K562 (cell line): Measurements from ENCODE around the gene PIK3CG. TPM values are rescaled to one million over a fixed set of nuclear protein-coding genes. Genes with fewer than 3 reads are reported as not detected.

Experiments
- ATAC-seq: fragments of 200-7000 bp; cut with Tn5 transposase; 3 replicates; pipeline ENCODE4 v1.9.1; 2020; ENCODE audit warnings: moderate library complexity
- BruUV-seq: library from RNA; stranded (reverse); fragments of 400-500 nt; replicated peaks from 2 replicates; lab custom pipeline; 2021; lab: Mats Ljungman, UMichigan
- CTCF ChIA-PET: fragments of 300-600 bp; formaldehyde crosslinking; extraction: SDS; loops from one replicate; lab custom pipeline; 2021; ENCODE audit warnings: low intra/inter-chr PET ratio; lab: Yijun Ruan, JAX
- POLR2A ChIA-PET: fragments of 300-600, 350-650 bp; sonication (Branson Sonifier 250); formaldehyde crosslinking; extraction: SDS; loops from one replicate; lab custom pipeline; 2021; ENCODE audit warnings: antibody characterized with exemption, inconsistent platforms; lab: Yijun Ruan, JAX
- DNase-seq, 4 experiments: peaks; one replicate each; pipeline versions ENCODE4 v3.0.0 to v3.0.0-alpha.2; 2011 to 2018; ENCODE audit warnings: low spot score in 3 of 4, mixed read lengths in 3 of 4; ENCODE audit errors: extremely low read depth in 1 of 4
- FAIRE-seq: peaks from 2 replicates; lab custom pipeline; 2011; peaks lifted over from hg19 to GRCh38; lab: Jason Lieb, UNC
- H2AFZ ChIP-seq: 2 replicates; pipeline ENCODE4 v1.6.0; 2011; ENCODE audit warnings: low read depth, low read length, control low read depth, inconsistent platforms
- H3K27ac ChIP-seq: fragments of 200-600 bp; 3 replicates; pipeline ENCODE4 v1.8.0; 2011; ENCODE audit warnings: low read depth, mild to moderate bottlenecking, control low read depth, inconsistent platforms, low read length, moderate library complexity, mixed read lengths; ENCODE audit errors: extremely low read depth
- H3K27me3 ChIP-seq, 2 experiments: fragments of 300-600 bp in 1 of 2; 2 replicates in 1 of 2; 3 replicates in 1 of 2; pipeline versions ENCODE4 v1.6.0 to v1.8.0; 2011; ENCODE audit warnings: inconsistent platforms in 2 of 2, low read length in 2 of 2, mild to moderate bottlenecking in 1 of 2, mixed read lengths in 1 of 2, moderate library complexity in 1 of 2; ENCODE audit not compliant: control insufficient read depth in 2 of 2, insufficient read depth in 2 of 2
- H3K36me3 ChIP-seq: fragments of 300-600 bp; 3 replicates; pipeline ENCODE4 v1.8.0; 2011; ENCODE audit warnings: mild to moderate bottlenecking, low read length, inconsistent platforms; ENCODE audit not compliant: control insufficient read depth, insufficient read depth
- H3K4me1 ChIP-seq, 2 experiments: fragments of 200-600 bp in 1 of 2; replicated peaks in 1 of 2; 2 replicates in 1 of 2; 3 replicates in 1 of 2; pipeline versions ENCODE4 v1.5.1 to v1.8.0; 2011; ENCODE audit warnings: inconsistent platforms in 2 of 2, low read length in 2 of 2, mild to moderate bottlenecking in 1 of 2, mixed read lengths in 1 of 2, moderate library complexity in 1 of 2; ENCODE audit not compliant: control insufficient read depth in 2 of 2, insufficient read depth in 2 of 2
- H3K4me2 ChIP-seq: 2 replicates; pipeline ENCODE4 v1.6.1; 2011; ENCODE audit warnings: low read length, control low read depth, inconsistent platforms, mixed read lengths; ENCODE audit not compliant: insufficient read depth
- H3K4me3 ChIP-seq: fragments of 200-600 bp; sonication (generic), shearing (Covaris generic); 2 replicates; pipeline ENCODE4 v1.5.1; 2016; ENCODE audit warnings: control low read depth, inconsistent platforms
- H3K79me2 ChIP-seq: fragments of 200-600 bp; 3 replicates; pipeline ENCODE4 v1.8.0; 2011; ENCODE audit warnings: low read length, inconsistent platforms; ENCODE audit not compliant: control insufficient read depth, insufficient read depth
- H3K9ac ChIP-seq, 2 experiments: 2 replicates each; pipeline versions ENCODE4 v1.6.0 to v1.6.1; 2011; ENCODE audit warnings: low read depth in 2 of 2, low read length in 2 of 2, control low read depth in 1 of 2, inconsistent platforms in 1 of 2, mild to moderate bottlenecking in 1 of 2, mixed read lengths in 1 of 2; ENCODE audit not compliant: insufficient read depth in 1 of 2
- H3K9me1 ChIP-seq: one replicate; pipeline ENCODE4 v1.6.0; 2011; ENCODE audit warnings: inconsistent platforms, mild to moderate bottlenecking, low read length, moderate library complexity; ENCODE audit not compliant: control insufficient read depth, insufficient read depth
- H3K9me3 ChIP-seq: replicated peaks from 2 replicates; pipeline ENCODE4 v1.5.1; 2011; ENCODE audit warnings: low read depth, low read length, inconsistent platforms; ENCODE audit not compliant: control insufficient read depth, insufficient read depth
- H4K20me1 ChIP-seq: replicated peaks from 2 replicates; pipeline ENCODE4 v1.6.1; 2011; ENCODE audit warnings: low read length, inconsistent platforms, mixed read lengths; ENCODE audit not compliant: control insufficient read depth, insufficient read depth
- CEBPG ChIP-seq, 3 experiments: fragments of 200-800 bp in 1 of 3; sonication (Bioruptor generic) in 1 of 3; sonication (generic) in 1 of 3; formaldehyde crosslinking in 1 of 3; IDR thresholded peaks in 2 of 3; conservative IDR thresholded peaks in 1 of 3; 2 replicates each; pipeline versions ENCODE4 v1.6.1 to v1.8.0; 2016 to 2022; ENCODE audit warnings: missing compliant biosample characterization in 2 of 3, missing genetic modification characterization in 2 of 3, mild to moderate bottlenecking in 1 of 3, missing genetic modification reagents in 1 of 3
- EP400 ChIP-seq: fragments of 450-650 bp; IDR thresholded peaks from 2 replicates; pipeline ENCODE4 v1.6.1; 2017; ENCODE audit warnings: antibody characterized with exemption, mild to moderate bottlenecking, moderate library complexity
- ETV5 ChIP-seq: sonication (generic); formaldehyde crosslinking; IDR thresholded peaks from 2 replicates; pipeline ENCODE4 v1.4.0; 2020; ENCODE audit warnings: low read depth, mild to moderate bottlenecking, missing genetic modification reagents
- KLF1 ChIP-seq: fragments of 450-650 bp; IDR thresholded peaks from 2 replicates; pipeline ENCODE4 v1.6.1; 2016; ENCODE audit warnings: missing genetic modification characterization, missing compliant biosample characterization
- RBM15 ChIP-seq: fragments of 200-400 bp; formaldehyde crosslinking; IDR thresholded peaks from 2 replicates; pipeline ENCODE4 v1.6.1; 2018; ENCODE audit warnings: mild to moderate bottlenecking, low read length, moderate library complexity; ENCODE audit not compliant: insufficient read depth
- SLC30A9 ChIP-seq: fragments of 250-450 bp; sonication (Bioruptor Pico); IDR thresholded peaks from 2 replicates; pipeline ENCODE4 v1.8.0; 2022; ENCODE audit warnings: mild to moderate bottlenecking, moderate library complexity
- TARDBP ChIP-seq: fragments of 450-650 bp; IDR thresholded peaks from 2 replicates; pipeline ENCODE4 v1.6.1; 2016
- USF1 ChIP-seq: sonication (generic); formaldehyde crosslinking; IDR thresholded peaks from 2 replicates; pipeline ENCODE4 v1.9.0; 2022; ENCODE audit warnings: mild to moderate bottlenecking, missing genetic modification reagents
- WGBS: fragments of 100-300 bp; shearing (Covaris generic); methylation state at CpG from one replicate; pipeline ENCODE4 v1.1.6; 2016; ENCODE audit warnings: low coverage, mixed read lengths; ENCODE audit not compliant: insufficient coverage; ENCODE audit errors: missing lambda C conversion rate; 5-methylcytosine and 5-hydroxymethylcytosine counted together
- in situ Hi-C: fragments of 300-500 bp; cut with MboI; formaldehyde crosslinking; loops from 4 replicates; pipeline ENCODE4 v1.15.0; 2018; ENCODE audit warnings: inconsistent platforms, mixed read lengths
- intact Hi-C: fragments of 100-400 bp; cut with micrococcal nuclease; formaldehyde crosslinking; loops from 2 replicates; pipeline ENCODE4 v1.14.2; 2022
- polyA plus RNA-seq, 8 experiments: library from polyadenylated mRNA; depleted of rRNA in 4 of 8; stranded (reverse) in 5 of 8; unstranded in 3 of 8; fragments of >200 nt; fragmentation: Nextera tagmentation in 2 of 8; fragmentation: Illumina TruSeq in 1 of 8; extraction: Ambion mirVana in 2 of 8; extraction: Trizol in 1 of 8; gene quantifications; 2 replicates each; pipeline versions ENCODE4 v1.2.1 to v1.2.3, GENCODE V29; 2011 to 2014; ENCODE audit warnings: inconsistent platforms in 1 of 8, missing spikeins in 1 of 8
- total RNA-seq, 7 experiments: library from RNA; depleted of rRNA in 6 of 7; stranded (reverse); fragments of >200 nt in 6 of 7; fragmentation: Illumina TruSeq in 2 of 7; extraction: Trizol in 2 of 7; gene quantifications; 2 replicates each; pipeline versions ENCODE4 v1.2.1 to v1.2.3, GENCODE V29; 2011 to 2021; ENCODE audit warnings: low replicate concordance in 1 of 7

PIK3CG gene
- total and polyA plus RNA-seq, 9 of the 15 experiments (the other 6 are each of a cell fraction or from before 2014, with no cell fraction given): 5.3 to 42.5 (median 29.0) TPM

DNA sequence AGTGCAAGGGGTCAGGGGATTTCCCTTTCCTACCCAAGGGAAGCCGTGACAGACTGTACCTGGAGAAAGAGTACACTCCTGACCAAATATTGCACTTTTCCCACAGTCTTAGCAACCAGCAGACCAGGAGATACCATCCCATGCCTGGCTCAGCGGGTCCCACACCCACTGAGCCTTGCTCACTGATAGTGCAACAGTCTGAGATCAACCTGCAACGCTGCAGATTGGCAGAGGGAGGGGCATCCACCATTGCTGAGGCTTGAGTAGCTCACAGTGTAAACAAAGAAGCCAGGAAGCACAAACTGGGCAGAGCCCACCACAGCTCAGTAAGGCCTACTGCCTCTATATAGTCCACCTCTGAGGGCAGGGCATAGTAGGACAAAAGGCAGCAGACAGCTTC, 53.9 kb downstream of the PIK3CG start:
- Histone ChIP-seq H3K27ac (no peak overlapping the region), H2AFZ (0 out of 2 replicates have a peak overlapping the region, but pooled peaks have one; percentile 7), H3K79me2 (no peaks in the 10 kb centered on the region), H3K9ac (peak overlapping the region in 1 of 2 experiments; percentile 20; a peak in 1 of 4 replicates), H3K27me3 (no peaks in the 10 kb centered on the region; a peak in 1 of 5 replicates), H3K4me1 (no peaks in the 10 kb centered on the region), H3K4me2 (no peak overlapping the region), H3K9me3 (no peaks in the 10 kb centered on the region), H4K20me1 (no peaks in the 10 kb centered on the region), H3K9me1 (no peaks in the 10 kb centered on the region), H3K4me3 (no peak overlapping the region), H3K36me3 (no peaks in the 10 kb centered on the region)
- no TSS peak for BruUV-seq
- ATAC-seq: no peak
- TF ChIP-seq CEBPG (CRISPR knock-in tag; IDR thresholded peaks at IDR 0.05) (peak; percentile 32; the same call in 1 of the 2 replicates), CEBPG (tag; conservative IDR thresholded peaks at IDR 0.05 in 1 of 2, IDR thresholded peaks at IDR 0.05 in 1 of 2) (no peak), RBM15 (no peak), KLF1 (tag) (no peak), ETV5 (CRISPR knock-in tag) (no peak), USF1 (CRISPR knock-in tag) (0 out of 2 replicates have a peak, but pooled peaks have one; percentile 18), SLC30A9 (CRISPR knock-in tag) (no peak), TARDBP (no peak), EP400 (no peak)
- ChIA-PET CTCF (no interaction called here), POLR2A (interaction anchor here (0.6 to 2.3 kb wide), 2 partner anchors 9 to 17 kb away, joined by 3 to 9 read pairs; no protein-coding TSS in a partner anchor)
- intact Hi-C loops (no loop called here), in situ Hi-C loops (no loop called here)
- WGBS: 16% methylated on average over 3 of the region's 3 CpGs
- no peak for DNase-seq
- FAIRE-seq: no peak
